ENCODE measurements around the gene NDUFC2.
"Not testable (repeated sequence)": the region's sequence is repeated elsewhere in the genome, so short reads cannot be mapped to it uniquely, and the experiment has no call there.

NDUFC2 gene

GRCh38 chr11:78080084-78080817 is 589 bp upstream of the NDUFC2 start:
- DNase-seq (ENCODE audit: low read depth, low spot score): no peak

- no peak for DNase-seq (ENCODE audit: low read depth, low spot score)
Observed at GRCh38 chr11:78078218-78079167, 1.2 kb downstream of the NDUFC2 start.

- not testable (repeated sequence) for DNase-seq (ENCODE audit: low read depth, low spot score)
Observed at GRCh38 chr11:78077592-78077991, 2.1 kb downstream of the NDUFC2 start.

- DNase-seq (ENCODE audit: low read depth, low spot score): no peak
Observed at GRCh38 chr11:78076733-78077403, 2.8 kb downstream of the NDUFC2 start.

GRCh38 chr11:78074756-78075155 is 4.9 kb downstream of the NDUFC2 start:
- no peak for DNase-seq (ENCODE audit: low read depth, low spot score)

GRCh38 chr11:78072455-78072854 is 7.2 kb downstream of the NDUFC2 start:
- DNase-seq (ENCODE audit: low read depth, low spot score): no peak

- DNase-seq (ENCODE audit: low read depth, low spot score): no peak
Observed at GRCh38 chr11:78071717-78072116, 7.9 kb downstream of the NDUFC2 start.

GRCh38 chr11:78070621-78071020 is 9.0 kb downstream of the NDUFC2 start:
- DNase-seq (ENCODE audit: low read depth, low spot score): no peak

GRCh38 chr11:78069465-78069864 is 10.2 kb downstream of the NDUFC2 start:
- no peak for DNase-seq (ENCODE audit: low read depth, low spot score)

- DNase-seq (ENCODE audit: low read depth, low spot score): no peak
Observed at GRCh38 chr11:78067704-78068103, 12.0 kb downstream of the NDUFC2 start.

- no peak for DNase-seq (ENCODE audit: low read depth, low spot score)
Observed at GRCh38 chr11:78066471-78066870, 13.2 kb downstream of the NDUFC2 start.

- DNase-seq (ENCODE audit: low read depth, low spot score): no peak
Observed at GRCh38 chr11:78065203-78065602, 14.5 kb downstream of the NDUFC2 start.

GRCh38 chr11:78063440-78064181 is 16.1 kb downstream of the NDUFC2 start, which contains the start of gene THRSP:
THRSP (plus strand) TSS chr11:78063861; CDS start chr11:78063882, 21 bp downstream.
- DNase-seq (ENCODE audit: low read depth, low spot score): no peak

GRCh38 chr11:78062671-78063070 is 17.0 kb downstream of the NDUFC2 start:
- no peak for DNase-seq (ENCODE audit: low read depth, low spot score)

GRCh38 chr11:78061921-78062311 is 17.7 kb downstream of the NDUFC2 start:
- DNase-seq (ENCODE audit: low read depth, low spot score): no peak

- no peak for DNase-seq (ENCODE audit: low read depth, low spot score)
Observed at GRCh38 chr11:78061088-78061920, 18.4 kb downstream of the NDUFC2 start.

GRCh38 chr11:78060533-78060932 is 19.1 kb downstream of the NDUFC2 start:
- no peak for DNase-seq (ENCODE audit: low read depth, low spot score)

- DNase-seq (ENCODE audit: low read depth, low spot score): not testable (repeated sequence)
Observed at GRCh38 chr11:78059749-78060328, 19.8 kb downstream of the NDUFC2 start.

- DNase-seq (ENCODE audit: low read depth, low spot score): no peak
Observed at GRCh38 chr11:78057462-78058055, 22.1 kb downstream of the NDUFC2 start.

GRCh38 chr11:78056093-78056492 is 23.6 kb downstream of the NDUFC2 start:
- no peak for DNase-seq (ENCODE audit: low read depth, low spot score)

Measured in iPS DF 19.7 (cell line).